Coronary artery (tissue), 2 donors: Measurements from ENCODE around the gene NTRK3.

Source experiments
- DNase-seq: peaks from one replicate; pipeline ENCODE4 v3.0.0-alpha.2; 2017; ENCODE audit warnings: low spot score
- H3K27ac ChIP-seq, 2 donors: fragments of 200-600 bp; sonication (generic); one replicate each; pipeline ENCODE4 v1.5.1; 2016 to 2019
- H3K4me3 ChIP-seq: fragments of 200-600 bp; sonication (generic); 2 replicates; pipeline ENCODE4 v1.5.1; 2016; ENCODE audit warnings: mild to moderate bottlenecking, moderate library complexity
- CTCF ChIP-seq: fragments of 200-600 bp; sonication (generic); IDR thresholded peaks from one replicate; pipeline ENCODE4 v1.5.1; 2019; ENCODE audit warnings: antibody characterized with exemption

The NTRK3 gene

DNA sequence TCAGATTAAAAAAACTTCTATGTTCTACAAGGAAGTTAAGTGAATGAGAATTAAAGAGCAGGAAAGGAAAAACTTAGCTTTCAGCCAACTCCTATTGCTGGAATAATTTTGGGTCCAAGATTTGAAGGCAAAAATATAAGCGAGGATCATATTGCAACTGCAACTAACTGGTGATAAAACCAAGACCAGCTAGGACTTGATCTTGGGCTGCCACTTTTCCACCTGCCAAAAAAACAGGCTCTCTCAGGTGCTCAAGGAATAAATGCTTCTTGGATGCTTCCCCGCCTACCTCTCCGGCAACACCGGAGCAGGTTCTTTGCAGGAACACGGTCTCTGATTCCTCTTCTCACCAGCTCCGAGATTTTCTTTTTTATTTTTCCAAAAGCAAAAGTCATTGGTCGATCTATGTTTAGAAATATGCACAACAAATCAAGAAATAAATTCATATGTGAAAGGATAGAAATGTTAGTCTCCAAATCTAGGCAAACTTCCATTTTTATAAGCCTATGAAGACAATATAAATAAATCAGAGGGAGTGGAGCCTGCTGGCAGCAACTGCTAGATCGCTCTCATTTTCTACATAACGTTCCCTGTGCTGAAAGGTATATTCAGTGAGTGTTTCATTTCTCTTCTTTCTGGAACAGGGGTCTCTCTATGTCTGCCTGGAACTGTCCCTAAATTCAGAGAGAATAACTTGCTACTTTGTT, 241.9 kb downstream of the NTRK3 start:
- DNase-seq = no peak
- TF ChIP-seq CTCF = no peak
- no peak overlapping the region for H3K4me3 ChIP-seq
- H3K27ac ChIP-seq = peak overlapping the region; percentile 38 to 63

GRCh38 chr15:88013111-88013510, 243.4 kb downstream of the NTRK3 start:
- no peak for TF ChIP-seq CTCF
- no peak for DNase-seq
- Histone ChIP-seq H3K27ac (no peak overlapping the region), H3K4me3 (no peak overlapping the region)

GRCh38 chr15:88012688-88013087, 243.9 kb downstream of the NTRK3 start:
- DNase-seq = no peak
- Histone ChIP-seq H3K4me3 (no peak overlapping the region), H3K27ac (no peak overlapping the region)
- TF ChIP-seq CTCF = no peak

GRCh38 chr15:88012233-88012632, 244.3 kb downstream of the NTRK3 start:
- H3K4me3 ChIP-seq = no peak overlapping the region
- H3K27ac ChIP-seq = peak overlapping the region in 1 of 2 donors; percentile 39
- no peak for TF ChIP-seq CTCF
- DNase-seq = no peak

DNA sequence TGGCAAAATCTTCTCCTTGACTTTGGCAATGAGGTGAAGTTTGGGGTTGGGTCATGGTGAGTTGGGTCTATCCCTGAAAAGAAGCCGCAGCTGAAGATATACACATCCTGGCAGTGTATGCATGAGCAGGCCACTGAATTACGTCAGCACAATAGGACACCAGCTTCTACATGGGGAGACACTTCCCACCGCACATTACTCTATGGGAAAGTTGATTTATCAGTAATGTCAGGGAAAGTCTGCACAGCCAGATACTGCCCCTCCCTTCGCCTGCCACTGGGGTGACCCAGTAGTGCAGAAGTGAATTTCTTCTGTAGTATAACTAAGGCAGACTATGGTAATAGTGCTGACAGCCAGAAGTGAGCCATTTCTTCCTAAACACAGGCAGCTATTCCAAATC, 245.0 kb downstream of the NTRK3 start:
- DNase-seq = no peak
- Histone ChIP-seq H3K4me3 (no peak overlapping the region), H3K27ac (no peak overlapping the region)
- TF ChIP-seq CTCF = no peak

GRCh38 chr15:88006146-88006545, 250.4 kb downstream of the NTRK3 start:
- peak; percentile 47 for DNase-seq
- no peak overlapping the region for H3K27ac ChIP-seq
- TF ChIP-seq CTCF = no peak
- H3K4me3 ChIP-seq = no peak overlapping the region

DNA sequence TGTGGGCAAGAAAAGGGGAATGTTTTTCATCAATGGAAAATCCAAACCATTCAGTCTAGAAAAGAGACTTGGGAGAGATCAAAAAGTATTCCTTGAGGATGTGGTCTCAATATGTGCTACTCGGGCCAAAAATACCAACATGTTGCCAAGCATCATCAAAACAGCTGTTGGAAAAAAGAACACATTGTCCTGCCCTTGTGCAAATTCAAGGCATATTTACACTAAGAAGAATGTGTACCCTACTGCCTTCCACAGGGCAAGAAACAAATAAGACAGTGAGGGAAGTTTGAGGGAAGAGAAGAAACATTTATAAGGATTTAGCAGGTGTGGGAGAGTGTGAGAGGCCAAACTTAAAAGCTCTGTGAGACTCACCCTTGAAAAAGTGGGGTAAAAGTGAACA, 252.1 kb downstream of the NTRK3 start:
- DNase-seq = peak; percentile 5
- Histone ChIP-seq H3K4me3 (no peak overlapping the region), H3K27ac (peak overlapping the region; percentile 43 to 49)
- TF ChIP-seq CTCF = no peak
